ENCODE results near the gene ASTN1. TPM values are rescaled to one million over a fixed set of nuclear protein-coding genes. Genes with fewer than 3 reads are reported as not detected.

ASTN1 gene
- under 0.01 TPM in 1 of 2 replicates, not detected in the other for total RNA-seq (2012; rRNA removed)
- polyA plus RNA-seq (2012; rRNA removed), result 0.04 and 0.07 TPM in 2 replicates
- 0.05 and 0.06 TPM in 2 replicates for polyA plus RNA-seq (2012; cell fraction: cytosol; rRNA removed)
- 0.02 and 0.06 TPM in 2 replicates for polyA plus RNA-seq (2012; cell fraction: nucleus; rRNA removed; ENCODE audit: low replicate concordance)
- percentile 4 among the genes with signal in this experiment for Bru-seq, nascent RNA
- BruChase-seq, experiment 1, labeled RNA remaining after a 6-hour chase, result percentile 3 among the genes with signal in this experiment
- BruChase-seq, experiment 2, labeled RNA remaining after a 2-hour chase, result percentile 3 among the genes with signal in this experiment
- long read RNA-seq, result 0 reads

- H3K56ac ChIP-seq (ENCODE audit: extremely low read depth, insufficient read depth, low read length), result no peak within 1 kb of the TSS
- no peaks in the 10 kb centered on the region for H3K9me3 ChIP-seq (ENCODE audit: control insufficient read depth, insufficient read depth, low read length)
- peak within 1 kb of the TSS; percentile 72 for H2AFZ ChIP-seq (replicated peaks; ENCODE audit: low read length, poor library complexity)
- H2BK15ac ChIP-seq (ENCODE audit: low read depth, low read length), result no peak within 1 kb of the TSS
- H4K8ac ChIP-seq (ENCODE audit: low read depth in 2 of 2, low read length in 2 of 2), result no peak within 1 kb of the TSS
- intact Hi-C loops (cut with micrococcal nuclease), result no loop called here
- 4% methylated on average over 9 of the region's 49 CpGs; no CpG with 5 or more reads in 1 of the 2 experiments for WGBS, 2 experiments (ENCODE audit: extremely low coverage in 2 of 2, insufficient read length in 1 of 2)
- H3K27ac ChIP-seq (ENCODE audit: insufficient read depth, low read length), result no peak within 1 kb of the TSS
- no peak within 1 kb of the TSS for H3K14ac ChIP-seq (replicated peaks; ENCODE audit: low read depth, low read length)
- no peaks in the 10 kb centered on the region for H3K36me3 ChIP-seq (ENCODE audit: control insufficient read depth, insufficient read depth, low read length)
- no peak within 1 kb of the TSS for H2BK20ac ChIP-seq (ENCODE audit: low read depth, low read length)
- H4K20me1 ChIP-seq (ENCODE audit: insufficient read depth, low read length), result no peaks in the 10 kb centered on the region
- no peak within 1 kb of the TSS for H3K23ac ChIP-seq (ENCODE audit: low read depth, low read length)
- H3K9me1 ChIP-seq (ENCODE audit: insufficient read depth, low read length), result no peaks in the 10 kb centered on the region
- POLR2A ChIA-PET (ENCODE audit: unreplicated experiment), result no interaction called here
- H3K79me1 ChIP-seq (ENCODE audit: low read depth in 1 of 2, low read length in 2 of 2), result no peaks in the 10 kb centered on the region
- dilution Hi-C loops (cut with HindIII; ENCODE audit: low sequenced_read_pairs, unreplicated experiment), result no loop called here
- H3K4me2 ChIP-seq (ENCODE audit: low read depth, low read length), result peak within 1 kb of the TSS; percentile 95
- in situ Hi-C loops (cut with MboI; ENCODE audit: low sequenced_read_pairs), result no loop called here
- ATAC-seq (ENCODE audit: low read depth), result peak; percentile 74
- peak within 1 kb of the TSS; percentile 29 for H3K4me3 ChIP-seq (ENCODE audit: insufficient read depth, low read depth, low read length)
- no peak within 1 kb of the TSS for H2AK9ac ChIP-seq (replicated peaks; ENCODE audit: low read depth, low read length, poor library complexity)
- no peak within 1 kb of the TSS for H2BK5ac ChIP-seq (ENCODE audit: low read depth, low read length, poor library complexity, severe bottlenecking)
- H3K4ac ChIP-seq (ENCODE audit: low read depth, low read length), result no peak within 1 kb of the TSS
- TF ChIP-seq RAD21 (IDR thresholded peaks at IDR 0.05; ENCODE audit: low read length) (no peak), BHLHE40 (IDR thresholded peaks at IDR 0.05; ENCODE audit: low read depth, low read length) (no peak), RFX5 (IDR thresholded peaks at IDR 0.05; ENCODE audit: low read depth, low read length) (no peak)
- no peak within 1 kb of the TSS for H2BK120ac ChIP-seq (ENCODE audit: low read depth, low read length)
- no peak within 1 kb of the TSS for H3K9ac ChIP-seq (ENCODE audit: low read depth, low read length)
- H3K4me1 ChIP-seq (ENCODE audit: control insufficient read depth, insufficient read depth, low read length), result peaks cover 2% of the 10 kb centered on the region; the same call in 1 of the 2 replicates
- H2AK5ac ChIP-seq (ENCODE audit: low read depth, low read length), result no peak within 1 kb of the TSS
- CTCF ChIA-PET, result interaction anchor here (0.8 kb wide), 1 partner anchor 40 kb away, joined by 3 read pairs; no protein-coding TSS in a partner anchor
- H4K91ac ChIP-seq (ENCODE audit: insufficient read depth, low read depth, low read length), result no peak within 1 kb of the TSS
- H3K18ac ChIP-seq (ENCODE audit: low read depth, low read length), result no peak within 1 kb of the TSS
- no peak within 1 kb of the TSS for H4K5ac ChIP-seq (ENCODE audit: low read depth, low read length)
- H3K27me3 ChIP-seq (ENCODE audit: control insufficient read depth, insufficient read depth, low read length), result peaks cover 28% of the 10 kb centered on the region
- no TSS peak for BruUV-seq (replicated peaks)
- DNase-seq, result no peak
These were observed at the start of gene ASTN1 for GRCh38 chr1:177164380-177165068. TSS of gene ASTN1 (minus strand) at chr1:177164712. CDS start at chr1:177164676, 36 bp downstream.

Data from IMR-90 (cell line).